Nephron (organoid): ENCODE measurements around the gene ARHGAP9.
A peak's percentile ranks its signal among the peaks of the same experiment; 100 is the strongest.

Source experiments
- H3K27ac Mint-ChIP-seq, 3 experiments: 2 replicates each; pipeline ENCODE4 v1.8.0; 2020; ENCODE audit warnings: mixed read lengths in 3 of 3, mild to moderate bottlenecking in 2 of 3, moderate library complexity in 1 of 3
- H3K27me3 Mint-ChIP-seq: 2 replicates; pipeline ENCODE4 v1.8.0; 2021; ENCODE audit warnings: low read depth, mild to moderate bottlenecking, moderate library complexity, mixed read lengths
- H3K36me3 Mint-ChIP-seq: 2 replicates; pipeline ENCODE4 v1.8.0; 2020; ENCODE audit warnings: low read depth, mixed read lengths
- H3K4me1 Mint-ChIP-seq: 2 replicates; pipeline ENCODE4 v1.8.0; 2020; ENCODE audit warnings: mixed read lengths
- H3K4me3 Mint-ChIP-seq, 3 experiments: 2 replicates each; pipeline ENCODE4 v1.8.0; 2020; ENCODE audit warnings: mild to moderate bottlenecking in 3 of 3, mixed read lengths in 3 of 3, moderate library complexity in 2 of 3
- H3K9me3 Mint-ChIP-seq: 2 replicates; pipeline ENCODE4 v1.8.0; 2020; ENCODE audit warnings: mixed read lengths
- CTCF ChIP-seq, 3 experiments: fragments of 200-600 bp; sonication (generic); IDR thresholded peaks; one replicate each; pipeline ENCODE4 v1.5.0; 2021; ENCODE audit warnings: antibody characterized with exemption in 3 of 3; ENCODE audit not compliant: unreplicated experiment in 3 of 3

ARHGAP9 gene

GRCh38 chr12:57522011-57522886 lies 42.6 kb upstream of the ARHGAP9 start, which contains the start of gene MBD6:
Gene MBD6, plus strand, starts transcription at chr12:57522824. Its CDS starts 1,480 bp downstream, at chr12:57524304.
- Mint-ChIP-seq H3K4me1 (peaks cover 53% of the 10 kb centered on the region), H3K27me3 (no peaks in the 10 kb centered on the region), H3K9me3 (no peaks in the 10 kb centered on the region), H3K36me3 (peaks cover 32% of the 10 kb centered on the region), H3K27ac (peak within 1 kb of the TSS; percentile 99 to 100 (median 99)), H3K4me3 (peak within 1 kb of the TSS; percentile 98 to 100 (median 99))
- TF ChIP-seq CTCF (IDR thresholded peaks at IDR 0.05; ENCODE audit: unreplicated experiment in 3 of 3) = no peak

- Mint-ChIP-seq H3K9me3 (no peaks in the 10 kb centered on the region), H3K36me3 (peaks cover 37% of the 10 kb centered on the region), H3K27me3 (no peaks in the 10 kb centered on the region), H3K4me1 (peaks cover 53% of the 10 kb centered on the region), H3K4me3 (peak overlapping the region; percentile 95 to 100 (median 98)), H3K27ac (peak overlapping the region; percentile 99 to 100 (median 99))
- peak in 1 of 3 experiments; percentile 9 for TF ChIP-seq CTCF (IDR thresholded peaks at IDR 0.05; ENCODE audit: unreplicated experiment in 3 of 3)
These were observed 41.9 kb upstream of the ARHGAP9 start for GRCh38 chr12:57521525-57522010.

- H3K4me3 Mint-ChIP-seq = peak within 1 kb of the TSS; percentile 95 to 100 (median 98)
- no peak for TF ChIP-seq CTCF (IDR thresholded peaks at IDR 0.05; ENCODE audit: unreplicated experiment in 3 of 3)
- H3K36me3 Mint-ChIP-seq = peaks cover 51% of the 10 kb centered on the region
- no peaks in the 10 kb centered on the region for H3K9me3 Mint-ChIP-seq
- peak within 1 kb of the TSS; percentile 99 to 100 (median 99) for H3K27ac Mint-ChIP-seq
- no peaks in the 10 kb centered on the region for H3K27me3 Mint-ChIP-seq
- peaks cover 53% of the 10 kb centered on the region for H3K4me1 Mint-ChIP-seq
These were observed 40.6 kb upstream of the ARHGAP9 start, which contains the start of gene DDIT3 for GRCh38 chr12:57520053-57520818. Gene DDIT3, minus strand, starts transcription at chr12:57520514. Its CDS starts 3,108 bp downstream, at chr12:57517406.

GRCh38 chr12:57519796-57520052 lies 40.1 kb upstream of the ARHGAP9 start:
- Mint-ChIP-seq H3K36me3 (peaks cover 53% of the 10 kb centered on the region), H3K4me1 (peaks cover 53% of the 10 kb centered on the region), H3K4me3 (peak overlapping the region; percentile 95 to 100 (median 98)), H3K27me3 (no peaks in the 10 kb centered on the region), H3K27ac (peak overlapping the region; percentile 99 to 100 (median 99)), H3K9me3 (no peaks in the 10 kb centered on the region)
- TF ChIP-seq CTCF (IDR thresholded peaks at IDR 0.05; ENCODE audit: unreplicated experiment in 3 of 3) = no peak

GRCh38 chr12:57518920-57519795 lies 39.5 kb upstream of the ARHGAP9 start:
- Mint-ChIP-seq H3K4me3 (peak overlapping the region; percentile 95 to 100 (median 98)), H3K9me3 (no peaks in the 10 kb centered on the region), H3K36me3 (peaks cover 54% of the 10 kb centered on the region), H3K4me1 (peaks cover 48% of the 10 kb centered on the region), H3K27me3 (no peaks in the 10 kb centered on the region), H3K27ac (peak overlapping the region; percentile 99 to 100 (median 99))
- TF ChIP-seq CTCF (IDR thresholded peaks at IDR 0.05; ENCODE audit: unreplicated experiment in 3 of 3) = no peak
